NB4 (cell line): ENCODE data around the gene MRPL34.
"Not testable (repeated sequence)": the region's sequence is repeated elsewhere in the genome, so short reads cannot be mapped to it uniquely, and the experiment has no call there.

ENCODE experiments used
- DNase-seq: peaks from one replicate; pipeline ENCODE4 v3.0.0; 2010; ENCODE audit warnings: low read depth
- H3K4me3 ChIP-seq: one replicate; pipeline ENCODE4 v1.5.1; 2011; ENCODE audit warnings: mild to moderate bottlenecking, low read depth, low read length, moderate library complexity
- MAX ChIP-seq: IDR thresholded peaks from 2 replicates; pipeline ENCODE4 v1.6.1; 2011; ENCODE audit warnings: low read depth, low read length
- MYC ChIP-seq: IDR thresholded peaks from 2 replicates; pipeline ENCODE4 v1.6.1; 2011; ENCODE audit warnings: low read depth, low read length
- POLR2A ChIP-seq: IDR thresholded peaks from 2 replicates; pipeline ENCODE4 v1.6.1; 2011; ENCODE audit warnings: mild to moderate bottlenecking; ENCODE audit not compliant: insufficient read length; ENCODE audit errors: extremely low read depth
- TF ChIP-seq, protein P1 (sequence below): IDR thresholded peaks from one replicate; pipeline ENCODE4 v1.5.1; 2012; ENCODE audit warnings: low read depth, low read length

MRPL34 gene

DNA sequence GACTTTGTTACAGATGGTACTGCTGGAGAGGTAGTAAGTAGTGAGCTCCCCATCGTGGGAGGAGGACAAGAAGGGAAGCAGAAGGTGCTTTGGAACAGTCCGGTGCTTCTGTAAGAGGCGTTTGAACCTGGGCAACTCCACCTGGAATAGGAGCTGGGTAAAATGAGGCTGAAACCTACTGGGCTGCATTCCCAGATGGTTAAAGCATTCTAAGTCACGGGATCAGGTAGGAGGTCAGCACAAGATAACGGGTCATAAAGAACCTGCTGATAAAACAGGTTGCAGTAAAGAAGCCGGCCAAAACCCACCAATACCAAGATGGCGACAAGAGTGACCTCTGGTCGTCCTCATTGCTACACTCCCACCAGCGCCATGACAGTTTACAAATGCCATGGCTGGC, 18.9 kb upstream of the MRPL34 start:
- H3K4me3 ChIP-seq, result no peak overlapping the region
- no peak for DNase-seq
- TF ChIP-seq MAX (no peak), MYC (no peak), POLR2A (no peak)
- TF ChIP-seq, protein P1, sequence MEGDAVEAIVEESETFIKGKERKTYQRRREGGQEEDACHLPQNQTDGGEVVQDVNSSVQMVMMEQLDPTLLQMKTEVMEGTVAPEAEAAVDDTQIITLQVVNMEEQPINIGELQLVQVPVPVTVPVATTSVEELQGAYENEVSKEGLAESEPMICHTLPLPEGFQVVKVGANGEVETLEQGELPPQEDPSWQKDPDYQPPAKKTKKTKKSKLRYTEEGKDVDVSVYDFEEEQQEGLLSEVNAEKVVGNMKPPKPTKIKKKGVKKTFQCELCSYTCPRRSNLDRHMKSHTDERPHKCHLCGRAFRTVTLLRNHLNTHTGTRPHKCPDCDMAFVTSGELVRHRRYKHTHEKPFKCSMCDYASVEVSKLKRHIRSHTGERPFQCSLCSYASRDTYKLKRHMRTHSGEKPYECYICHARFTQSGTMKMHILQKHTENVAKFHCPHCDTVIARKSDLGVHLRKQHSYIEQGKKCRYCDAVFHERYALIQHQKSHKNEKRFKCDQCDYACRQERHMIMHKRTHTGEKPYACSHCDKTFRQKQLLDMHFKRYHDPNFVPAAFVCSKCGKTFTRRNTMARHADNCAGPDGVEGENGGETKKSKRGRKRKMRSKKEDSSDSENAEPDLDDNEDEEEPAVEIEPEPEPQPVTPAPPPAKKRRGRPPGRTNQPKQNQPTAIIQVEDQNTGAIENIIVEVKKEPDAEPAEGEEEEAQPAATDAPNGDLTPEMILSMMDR, result no peak

DNA sequence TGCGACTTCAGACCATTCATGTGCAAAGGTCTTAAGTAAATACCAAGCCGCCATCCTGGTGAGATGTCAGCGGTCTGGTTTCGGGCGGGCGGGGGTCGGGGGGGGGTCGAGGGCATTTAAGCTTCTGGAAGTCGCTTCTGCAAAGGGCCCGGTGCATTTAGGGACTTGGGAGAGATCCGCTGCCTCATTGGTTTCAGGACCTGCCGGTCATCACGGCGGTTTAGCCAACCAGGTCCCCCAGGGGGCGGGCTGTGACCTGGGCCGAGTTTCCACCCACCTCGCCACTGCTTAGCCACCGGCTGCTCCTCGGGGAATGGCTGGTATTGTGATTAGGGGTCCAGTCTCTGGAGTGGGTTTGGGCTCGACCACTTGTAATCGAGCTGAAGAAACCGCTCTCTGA, 16.2 kb upstream of the MRPL34 start:
- DNase-seq, result peak; percentile 74
- no peak overlapping the region for H3K4me3 ChIP-seq
- TF ChIP-seq MYC (no peak), POLR2A (no peak), MAX (no peak)
- TF ChIP-seq, protein P1, result no peak

DNA sequence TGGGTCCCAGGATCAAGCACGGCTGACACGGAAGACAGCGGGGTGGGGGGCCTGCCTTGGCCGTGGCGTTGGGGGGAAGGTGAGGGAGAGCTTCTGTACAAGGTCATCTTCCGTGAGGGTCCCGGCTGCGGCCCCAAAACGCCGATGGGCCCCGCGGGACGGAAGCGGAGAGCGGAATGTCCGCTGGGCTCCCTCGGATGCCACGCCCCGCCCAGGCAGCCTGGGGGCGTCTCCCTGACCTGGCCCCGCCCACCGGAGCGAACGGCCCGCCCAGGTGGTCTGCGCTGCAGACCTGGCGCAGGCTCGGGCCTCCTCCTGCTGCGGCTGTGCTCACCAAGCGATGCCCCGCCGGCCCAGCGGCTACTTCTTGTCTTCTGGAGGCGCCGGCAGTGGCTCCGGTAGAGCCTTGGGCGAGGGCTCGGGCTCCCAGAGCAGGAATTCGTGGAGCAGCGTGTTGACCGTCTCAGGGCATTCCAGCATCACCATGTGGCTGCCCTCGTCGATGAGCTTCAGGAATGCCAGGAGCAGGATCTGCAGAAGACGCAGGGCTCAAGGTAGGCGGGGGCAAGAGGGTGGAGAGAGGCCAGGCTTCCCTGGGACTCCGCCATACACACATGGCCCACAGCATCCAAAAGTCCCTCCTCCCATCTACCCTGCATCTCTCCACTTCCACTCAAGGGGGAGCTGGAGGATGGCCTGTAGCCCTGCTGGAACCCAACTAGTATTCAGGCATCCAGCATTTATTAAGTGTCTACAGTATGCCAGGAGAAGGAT, 13.2 kb upstream of the MRPL34 start:
- peak; percentile 73 for TF ChIP-seq MAX
- TF ChIP-seq, protein P1, result peak; percentile 77
- peak; percentile 79 for TF ChIP-seq POLR2A
- TF ChIP-seq MYC, result peak; percentile 91
- H3K4me3 ChIP-seq, result peak overlapping the region; percentile 72
- DNase-seq, result peak; percentile 88

DNA sequence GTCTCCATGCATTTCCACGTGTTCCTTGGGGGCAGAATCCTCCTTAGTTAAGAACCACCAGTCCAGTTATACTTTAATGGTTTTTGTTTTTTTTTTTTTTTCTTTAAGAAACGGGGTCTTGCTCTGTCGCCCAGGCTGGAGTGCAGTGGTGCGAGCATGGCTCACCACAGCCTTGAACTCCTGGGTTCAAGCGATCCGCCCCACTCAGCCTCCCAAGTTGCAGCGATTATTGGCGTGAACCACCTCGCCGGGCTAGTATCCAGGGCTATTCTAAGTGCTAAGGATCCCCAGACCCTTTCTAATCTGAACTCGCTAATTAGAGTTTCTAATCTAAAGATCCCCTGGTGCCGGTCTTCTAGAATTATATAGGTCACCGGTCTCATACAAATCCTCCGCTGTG, 12.1 kb upstream of the MRPL34 start:
- H3K4me3 ChIP-seq, result no peak overlapping the region
- no peak for DNase-seq
- TF ChIP-seq POLR2A (no peak), MYC (no peak), MAX (no peak)
- TF ChIP-seq, protein P1, result no peak

DNA sequence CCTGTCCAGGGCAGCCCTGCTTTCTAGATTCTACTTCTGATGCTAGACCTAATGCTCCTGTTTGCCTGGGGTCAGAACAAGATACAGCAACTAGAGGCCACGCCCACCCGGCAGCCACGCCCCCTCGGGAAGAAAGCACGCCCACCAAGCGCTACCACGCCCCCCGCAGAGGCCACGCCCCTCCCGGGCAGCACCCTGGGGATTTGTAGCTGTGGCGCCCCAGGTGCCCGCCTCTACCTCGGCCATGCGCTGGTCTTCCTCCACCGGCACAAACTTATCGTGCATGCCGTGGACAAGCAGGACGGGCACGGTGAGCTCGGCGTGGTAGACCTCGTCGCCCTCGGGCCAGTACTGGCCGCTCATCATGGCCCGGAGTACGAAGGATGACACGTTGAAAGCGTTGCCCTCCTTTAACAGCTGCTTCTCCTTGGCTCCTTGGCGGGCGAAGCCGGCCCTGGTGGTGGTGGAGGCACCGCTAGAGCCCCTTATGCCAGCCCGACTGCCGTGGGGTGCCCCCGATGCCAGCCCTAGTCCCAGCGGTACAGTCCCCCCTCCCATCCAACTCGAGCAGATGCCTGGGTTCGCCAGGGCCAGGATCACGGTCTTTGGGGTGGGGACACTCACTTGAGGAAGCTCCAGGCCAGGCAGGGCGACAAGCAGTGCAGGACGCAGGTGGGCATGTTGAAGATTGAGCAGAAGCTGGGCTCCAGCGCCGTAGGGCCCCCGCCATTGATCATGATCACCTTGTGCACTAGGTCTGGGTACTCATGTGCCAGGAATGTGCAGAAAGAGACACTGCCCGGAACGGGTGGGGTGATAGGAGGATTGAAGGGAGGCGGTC, 11.4 kb upstream of the MRPL34 start:
- TF ChIP-seq MAX (no peak), POLR2A (no peak), MYC (no peak)
- TF ChIP-seq, protein P1, result no peak
- H3K4me3 ChIP-seq, result no peak overlapping the region
- DNase-seq, result peak; percentile 44

DNA sequence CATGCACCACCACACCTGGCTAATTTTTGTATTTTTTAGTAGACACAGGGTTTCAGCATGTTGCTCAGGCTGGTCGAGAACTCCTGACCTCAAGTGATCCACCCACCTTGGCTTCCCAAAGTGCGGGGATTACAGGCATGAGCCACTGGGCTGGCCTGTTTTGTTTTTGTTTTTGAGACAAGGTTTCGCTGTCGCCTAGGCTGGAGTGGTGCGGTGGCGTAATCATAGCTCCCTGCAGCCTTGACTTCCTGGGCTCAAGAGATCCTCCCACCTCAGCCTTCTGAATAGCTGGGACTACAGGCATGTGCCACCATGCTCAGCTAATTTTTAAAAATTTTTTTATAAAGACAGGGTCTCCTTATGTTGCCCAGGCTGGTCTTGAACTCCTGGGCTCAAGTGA, 10.1 kb upstream of the MRPL34 start:
- H3K4me3 ChIP-seq, result not testable (repeated sequence)
- DNase-seq, result peak; percentile 72
